ENCODE results near the gene TWIST2. TPM values are rescaled to one million over a fixed set of nuclear protein-coding genes. Genes with fewer than 3 reads are reported as not detected.

Gene TWIST2
- total and polyA plus RNA-seq, 10 of the 15 experiments (the other 5 are each of a cell fraction or from before 2014, with no cell fraction given): not detected

GRCh38 chr2:238916176-238916874, 68.4 kb downstream of the TWIST2 start:
- WGBS (ENCODE audit: insufficient coverage, insufficient replicate concordance, low lambda C conversion rate, missing lambda C conversion rate): 25% methylated on average over 16 of the region's 16 CpGs
- no peak overlapping the region for H3K4me3 ChIP-seq
- ChIA-PET SMC1A (ENCODE audit: uncharacterized antibody, unreplicated experiment) (interaction anchor here (0.7 kb wide), 1 partner anchor 143 kb away, joined by 3 read pairs; no protein-coding TSS in a partner anchor), CTCF (no interaction called here), POLR2A (no interaction called here), RAD21 (ENCODE audit: unreplicated experiment) (no interaction called here)
- H3K36me3 ChIP-seq (ENCODE audit: control insufficient read depth in 2 of 2, insufficient read depth in 2 of 2, low read length in 1 of 2): no peaks in the 10 kb centered on the region
- H3K9me3 ChIP-seq (replicated peaks; ENCODE audit: control insufficient read depth, insufficient read depth, low read length): no peaks in the 10 kb centered on the region; the same call in 2 of the 3 replicates
- intact Hi-C loops (cut with micrococcal nuclease; ENCODE audit: unreplicated experiment) (no loop called here), in situ Hi-C loops (cut with MboI) (no loop called here)
- no peaks in the 10 kb centered on the region for H3K4me1 ChIP-seq (ENCODE audit: control insufficient read depth, insufficient read depth, low read length)
- TF ChIP-seq ATF2 (IDR thresholded peaks at IDR 0.05; ENCODE audit: low read length) (no peak), HCFC1 (IDR thresholded peaks at IDR 0.05; ENCODE audit: low read length) (no peak)
- no peak overlapping the region for H3K27ac ChIP-seq (ENCODE audit: control insufficient read depth, insufficient read depth)
- H3K9ac ChIP-seq (ENCODE audit: control insufficient read depth, insufficient read depth, low read length): no peak overlapping the region
- no peak for ATAC-seq
- H3K4me2 ChIP-seq (ENCODE audit: control insufficient read depth, insufficient read depth): no peak overlapping the region
- H2AFZ ChIP-seq (ENCODE audit: control insufficient read depth, low read depth, low read length): no peak overlapping the region
- BruUV-seq (replicated peaks): no TSS peak
- DNase-seq (ENCODE audit: low read depth, low spot score): no peak
- H4K20me1 ChIP-seq (ENCODE audit: control insufficient read depth, insufficient read depth): no peaks in the 10 kb centered on the region
- FAIRE-seq: no peak
- no peaks in the 10 kb centered on the region; a peak in 1 of 4 replicates for H3K27me3 ChIP-seq (replicated peaks in 1 of 2; ENCODE audit: control insufficient read depth in 2 of 2, insufficient read depth in 2 of 2, low read length in 1 of 2)
- H3K79me2 ChIP-seq (ENCODE audit: control insufficient read depth, insufficient read depth, low read length): no peaks in the 10 kb centered on the region

- no peak for FAIRE-seq
- DNase-seq (ENCODE audit: low read depth, low spot score): no peak
- POLR2A ChIA-PET: no interaction called here
- H3K36me3 ChIP-seq (ENCODE audit: control insufficient read depth in 2 of 2, insufficient read depth in 2 of 2, low read length in 1 of 2): no peaks in the 10 kb centered on the region
- ATAC-seq: no peak
- SMC1A ChIA-PET (ENCODE audit: uncharacterized antibody, unreplicated experiment): no interaction called here
- H3K9me3 ChIP-seq (replicated peaks; ENCODE audit: control insufficient read depth, insufficient read depth, low read length): no peaks in the 10 kb centered on the region
- CTCF ChIA-PET: no interaction called here
- no peak overlapping the region for H3K9ac ChIP-seq (ENCODE audit: control insufficient read depth, insufficient read depth, low read length)
- no peak overlapping the region for H3K27ac ChIP-seq (ENCODE audit: control insufficient read depth, insufficient read depth)
- H3K79me2 ChIP-seq (ENCODE audit: control insufficient read depth, insufficient read depth, low read length): no peaks in the 10 kb centered on the region
- no peaks in the 10 kb centered on the region; a peak in 1 of 4 replicates for H3K27me3 ChIP-seq (replicated peaks in 1 of 2; ENCODE audit: control insufficient read depth in 2 of 2, insufficient read depth in 2 of 2, low read length in 1 of 2)
- no peak overlapping the region for H3K4me3 ChIP-seq
- TF ChIP-seq HCFC1 (IDR thresholded peaks at IDR 0.05; ENCODE audit: low read length) (no peak), NR2C1 (IDR thresholded peaks at IDR 0.05) (no peak), FOXM1 (IDR thresholded peaks at IDR 0.05; ENCODE audit: low read depth, low read length) (no peak), ZBTB40 (IDR thresholded peaks at IDR 0.05; ENCODE audit: borderline replicate concordance) (no peak)
- RAD21 ChIA-PET (ENCODE audit: unreplicated experiment): no interaction called here
- in situ Hi-C loops (cut with MboI): no loop called here
- H3K4me1 ChIP-seq (ENCODE audit: control insufficient read depth, insufficient read depth, low read length): no peaks in the 10 kb centered on the region
- BruUV-seq (replicated peaks): no TSS peak
- 24% methylated on average over 14 of the region's 14 CpGs for WGBS (ENCODE audit: insufficient coverage, insufficient replicate concordance, low lambda C conversion rate, missing lambda C conversion rate)
- no peak overlapping the region for H3K4me2 ChIP-seq (ENCODE audit: control insufficient read depth, insufficient read depth)
- H4K20me1 ChIP-seq (ENCODE audit: control insufficient read depth, insufficient read depth): no peaks in the 10 kb centered on the region
- no peak overlapping the region for H2AFZ ChIP-seq (ENCODE audit: control insufficient read depth, low read depth, low read length)
- intact Hi-C loops (cut with micrococcal nuclease; ENCODE audit: unreplicated experiment): no loop called here
Measured at GRCh38 chr2:238916875-238917590, 69.1 kb downstream of the TWIST2 start.
